Measurements from ENCODE around the gene HSH2D.

HSH2D gene

DNA sequence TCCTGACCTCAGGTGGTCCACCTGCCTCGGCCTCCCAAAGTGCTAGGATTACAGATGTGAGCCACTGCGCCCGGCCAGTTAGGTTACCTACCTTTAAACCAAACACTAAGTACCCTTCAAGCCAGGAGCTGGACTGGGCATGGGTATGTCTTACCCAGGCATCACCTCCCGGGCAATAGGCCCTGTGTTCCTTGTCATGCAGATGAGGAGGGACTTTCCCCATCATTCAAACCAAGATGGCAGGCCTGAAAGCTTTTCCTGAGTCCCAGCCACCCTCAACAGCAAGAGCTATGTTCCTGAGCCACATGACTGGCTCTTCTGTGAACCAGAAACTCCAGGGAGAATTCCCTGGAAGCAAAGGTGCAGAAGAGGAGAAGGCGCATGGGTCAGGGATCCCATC lies 22.3 kb upstream of the HSH2D start:
- DNase-seq = no peak

DNA sequence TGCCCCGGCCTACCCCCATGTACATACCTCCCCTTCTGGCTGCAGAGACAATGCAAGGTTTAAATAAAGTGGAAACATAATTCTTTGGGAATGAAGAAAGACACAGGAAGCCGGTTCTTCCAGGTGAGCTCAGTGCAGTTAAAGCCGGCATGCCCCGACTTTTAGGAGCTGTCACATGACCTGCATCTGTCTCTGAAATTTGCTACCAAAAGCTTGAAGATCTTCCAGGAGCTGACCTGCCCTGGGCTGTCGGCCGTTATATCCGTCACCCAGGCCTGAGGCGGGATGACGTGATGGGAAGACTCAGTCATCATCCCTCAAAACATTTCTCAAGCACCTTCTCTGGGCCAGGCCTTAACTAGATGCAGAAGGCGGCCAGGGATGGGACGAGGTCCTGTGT lies 21.5 kb upstream of the HSH2D start:
- no peak for DNase-seq

DNA sequence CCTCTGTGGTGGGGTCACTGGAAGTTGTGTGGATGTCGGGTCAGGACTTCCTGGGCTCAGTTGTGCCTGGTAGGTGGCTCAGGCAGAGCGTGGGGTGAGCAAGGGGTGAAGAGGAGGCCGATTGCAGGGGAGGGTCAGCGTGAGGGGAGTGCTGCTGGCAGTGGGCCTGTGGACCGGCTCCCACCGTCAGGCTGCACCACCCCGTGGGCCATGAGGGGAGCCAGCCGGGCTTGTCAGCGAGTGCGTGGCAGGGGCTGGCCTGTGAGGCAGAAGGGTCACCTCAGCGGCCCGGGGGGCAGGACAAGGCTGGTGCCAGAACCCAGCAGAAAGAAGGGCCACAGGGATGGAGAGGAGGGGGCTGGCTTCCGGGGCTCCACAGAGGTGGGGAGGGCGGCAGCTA lies 18.5 kb upstream of the HSH2D start:
- no peak for DNase-seq

DNA sequence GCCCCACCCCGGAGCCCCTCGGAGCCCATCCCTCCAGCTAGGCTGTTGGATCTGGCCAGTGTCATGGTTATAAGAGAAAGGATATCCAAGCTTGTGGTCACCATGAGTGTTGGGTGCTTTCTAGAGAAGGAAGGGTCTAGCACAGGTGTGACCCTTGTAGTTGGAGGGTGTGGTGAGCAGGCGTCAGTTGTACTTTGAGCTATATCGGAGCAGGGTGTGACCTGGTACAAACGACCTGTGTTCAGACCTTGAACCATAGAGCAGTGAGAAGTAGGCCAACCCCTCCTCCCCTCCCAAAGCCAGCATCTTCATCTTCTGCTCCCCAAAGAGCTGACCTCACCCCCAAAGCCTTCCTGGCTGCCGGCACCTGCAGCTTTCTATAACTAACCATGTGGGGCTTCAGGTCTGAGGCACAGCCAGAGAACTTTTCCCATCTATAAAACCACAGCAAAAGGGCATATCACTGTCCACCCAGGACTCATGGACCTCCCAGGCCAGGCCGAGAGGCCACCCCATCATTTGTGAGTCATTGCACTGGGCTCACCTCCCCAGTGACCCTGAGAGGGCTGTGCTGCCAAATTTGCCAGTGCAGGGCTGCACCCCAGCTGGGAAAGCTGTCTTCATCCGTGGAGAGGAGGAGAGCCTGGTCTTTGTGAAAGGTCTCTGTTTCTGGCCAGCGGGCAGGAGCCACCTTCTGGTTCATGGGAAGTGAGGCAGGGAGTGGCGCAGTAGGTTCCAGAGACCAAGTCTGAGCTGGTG lies 17.6 kb upstream of the HSH2D start:
- DNase-seq = no peak

DNA sequence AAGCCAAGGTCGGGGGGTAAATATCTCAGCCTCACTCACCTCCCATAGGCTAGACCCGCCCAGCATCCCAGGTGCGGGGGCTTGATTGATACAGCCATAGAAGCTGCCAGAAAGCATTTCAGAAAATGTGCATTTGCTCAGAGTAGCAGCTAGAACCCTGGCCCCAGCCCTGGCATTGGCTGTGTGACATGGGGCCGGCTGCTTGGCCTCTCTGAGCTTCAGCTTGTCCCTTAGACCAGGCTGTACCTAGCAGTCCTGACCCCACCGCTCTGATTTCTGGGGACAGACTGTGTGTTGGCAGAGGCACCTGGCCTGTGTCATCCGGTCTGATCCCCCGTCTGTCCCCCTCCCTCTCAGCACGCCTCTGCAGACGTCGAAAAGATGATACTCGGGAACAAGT lies 16.4 kb upstream of the HSH2D start:
- DNase-seq = no peak

DNA sequence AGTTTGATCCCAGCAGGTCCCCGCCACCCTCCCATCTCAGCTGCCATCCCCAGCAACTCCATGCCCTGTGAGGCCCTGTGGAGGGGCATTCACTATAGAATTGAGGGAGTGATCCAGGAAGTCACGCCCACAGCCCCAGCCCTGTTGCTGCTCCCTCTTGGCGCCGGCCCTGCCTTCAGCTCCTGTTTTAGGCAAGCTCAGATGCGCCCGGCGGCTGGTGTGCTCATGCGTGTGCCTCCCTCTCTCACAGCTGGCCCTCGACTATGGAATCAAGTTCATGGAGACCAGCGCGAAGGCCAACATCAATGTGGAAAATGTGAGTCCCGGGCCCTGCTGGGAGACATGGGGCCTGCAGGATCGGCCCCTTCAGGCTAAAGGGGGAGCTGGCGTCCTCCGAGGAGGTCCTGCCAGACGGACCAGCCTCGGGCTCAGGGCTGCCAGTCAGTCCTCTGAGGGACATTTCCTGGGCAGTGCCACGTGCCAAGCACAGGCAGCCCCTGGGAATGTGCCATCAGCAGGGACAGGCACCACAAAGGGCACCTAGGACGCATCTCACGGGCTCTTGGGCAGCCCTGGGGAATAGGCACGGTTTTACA lies 15.6 kb upstream of the HSH2D start:
- no peak for DNase-seq

DNA sequence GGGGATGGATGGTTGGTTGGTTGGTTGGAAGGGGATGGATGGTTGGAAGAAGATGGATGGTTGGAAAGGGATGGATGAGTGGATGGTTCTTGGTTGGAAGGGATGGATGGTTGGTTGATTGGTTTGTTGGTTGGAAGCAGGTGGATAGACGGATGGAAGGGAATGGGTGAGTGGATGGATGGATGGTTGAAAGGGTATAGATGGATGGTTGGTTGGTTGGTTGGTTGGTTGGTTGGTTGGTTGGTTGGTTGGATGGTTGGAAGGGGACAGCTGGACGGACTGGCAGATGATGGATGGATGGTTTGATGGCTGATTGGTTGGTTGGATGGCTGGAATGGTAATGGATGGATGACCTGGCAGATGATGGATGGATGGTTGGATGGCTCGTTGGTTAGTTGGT lies 11.8 kb upstream of the HSH2D start:
- no peak for DNase-seq

DNA sequence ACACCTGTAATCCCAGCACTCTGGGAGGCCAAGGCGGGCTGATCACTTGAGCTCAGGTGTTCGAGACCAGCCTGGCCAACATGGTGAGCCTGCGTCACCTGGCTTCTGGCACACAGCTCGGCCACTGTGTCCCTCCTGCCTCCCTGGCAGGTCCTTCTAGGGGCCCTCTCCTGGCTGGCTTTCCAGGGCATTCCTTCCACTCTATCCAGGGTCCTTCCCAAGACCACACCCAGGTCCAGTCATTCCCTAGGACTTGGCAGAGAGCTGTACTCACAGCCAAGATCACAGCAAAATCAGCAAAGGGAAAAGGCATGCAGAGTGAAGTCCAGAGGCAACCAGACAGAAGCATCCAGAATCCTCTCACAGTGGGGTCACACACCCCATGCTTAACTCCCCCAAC lies 9.7 kb upstream of the HSH2D start:
- DNase-seq = no peak

DNA sequence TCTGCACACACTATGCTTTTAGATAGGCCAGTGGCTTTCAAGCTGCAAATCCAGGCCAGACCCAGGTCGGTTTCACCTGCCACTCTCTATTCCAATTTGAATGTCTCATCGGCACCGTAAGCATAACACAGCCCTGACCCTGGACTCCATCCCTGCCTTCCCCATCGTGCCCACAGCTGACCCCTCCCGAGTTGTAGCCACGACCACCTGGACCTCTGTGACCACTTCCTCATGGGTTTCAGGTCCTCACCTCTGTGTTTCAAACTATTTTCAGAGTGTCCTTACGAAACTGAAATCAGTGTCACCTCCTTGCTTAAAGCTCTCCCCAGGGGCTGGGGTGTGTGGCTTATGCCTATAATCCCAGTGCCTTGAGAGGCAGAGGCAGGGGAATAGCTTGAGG lies 9.0 kb upstream of the HSH2D start:
- no peak for DNase-seq

DNA sequence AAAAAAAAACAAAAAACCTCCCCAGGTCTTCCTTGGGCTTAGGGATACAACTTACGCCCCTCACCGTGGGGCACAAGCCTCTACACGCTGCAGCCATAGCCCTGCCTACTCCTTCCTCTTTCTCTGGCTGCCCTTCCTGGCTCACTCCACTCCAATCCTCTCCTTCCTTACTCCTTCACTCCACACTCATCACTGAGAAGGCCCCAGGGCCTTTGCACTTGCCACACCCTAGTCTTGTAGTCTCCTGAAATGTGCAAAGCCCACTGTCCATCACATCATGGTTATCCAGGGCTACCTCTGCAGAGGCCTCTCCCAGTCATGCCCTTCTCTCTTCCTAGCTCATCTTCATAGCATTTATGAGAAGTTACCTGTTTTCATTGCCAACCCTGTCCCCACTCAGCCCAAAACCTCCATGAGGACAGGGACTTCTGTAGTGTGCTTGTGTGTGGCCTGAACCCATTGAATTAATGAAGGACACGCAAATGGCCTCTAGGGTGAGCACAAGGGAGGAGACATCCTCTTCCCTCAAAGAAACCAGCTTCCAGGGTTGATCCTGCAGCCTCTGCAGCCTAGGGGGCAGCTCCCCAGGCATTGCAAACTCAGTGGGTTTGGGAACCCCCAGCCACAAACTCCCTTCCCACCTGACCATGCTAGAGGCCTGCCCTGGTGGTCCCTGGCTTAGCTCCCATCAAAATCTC lies 7.9 kb upstream of the HSH2D start:
- DNase-seq = no peak

DNA sequence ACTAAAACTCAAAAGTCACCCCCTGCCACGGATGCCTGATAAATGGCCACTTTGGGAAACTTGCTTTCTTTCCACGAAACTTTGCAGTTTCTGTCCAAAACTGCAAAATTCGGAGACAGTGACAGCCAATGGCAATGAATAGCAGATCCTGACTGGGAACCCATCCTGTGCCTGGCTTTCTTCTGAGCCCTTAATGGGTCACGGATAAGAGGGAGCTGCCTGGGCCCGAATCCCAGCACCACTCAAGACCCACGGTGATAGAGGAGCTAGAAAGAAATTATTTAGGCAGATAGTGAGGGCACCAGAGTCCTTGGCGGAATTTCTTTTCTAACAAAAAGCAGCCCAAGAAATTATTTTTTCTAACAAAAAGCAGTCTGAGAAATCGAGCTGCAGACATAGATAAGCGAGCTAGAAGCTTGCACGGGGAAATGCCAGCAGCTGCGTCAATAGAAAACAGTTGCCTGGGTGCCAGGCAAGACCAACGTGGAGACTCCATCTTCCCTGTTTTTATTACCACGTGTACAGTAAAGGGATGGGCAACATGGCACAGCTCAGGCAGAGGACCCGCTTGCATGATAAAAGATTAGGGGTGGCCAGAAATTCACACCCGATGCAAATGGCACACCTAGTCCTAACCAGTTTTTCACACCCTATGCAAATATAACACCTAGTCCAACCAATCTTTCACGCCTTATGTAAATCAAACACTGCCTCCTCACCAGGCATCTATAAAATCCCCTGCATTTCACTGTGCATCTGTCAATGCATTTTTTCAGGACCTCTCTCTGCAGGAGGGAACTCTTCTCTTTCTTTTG lies 7.1 kb upstream of the HSH2D start:
- no peak for DNase-seq

DNA sequence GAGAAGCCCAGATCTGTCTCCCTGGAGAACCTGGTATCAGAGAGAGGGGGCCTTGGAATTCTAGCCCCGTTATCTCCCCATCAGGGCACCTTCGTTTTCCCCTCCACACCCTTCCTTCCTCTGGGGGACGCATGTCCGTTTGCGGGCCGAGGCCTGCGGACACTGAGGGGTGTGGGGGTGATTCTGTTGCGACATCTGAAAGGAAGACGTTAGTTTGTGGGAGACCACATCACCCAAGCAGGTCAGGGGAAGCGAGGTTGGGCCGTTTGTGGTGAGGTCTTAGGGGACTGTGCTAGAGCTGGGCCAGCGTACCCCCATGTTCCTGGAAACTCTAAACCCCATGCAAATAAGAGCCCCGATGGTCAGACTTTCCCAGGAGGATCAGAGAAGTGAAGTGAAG lies 3.7 kb upstream of the HSH2D start:
- DNase-seq = no peak

DNA sequence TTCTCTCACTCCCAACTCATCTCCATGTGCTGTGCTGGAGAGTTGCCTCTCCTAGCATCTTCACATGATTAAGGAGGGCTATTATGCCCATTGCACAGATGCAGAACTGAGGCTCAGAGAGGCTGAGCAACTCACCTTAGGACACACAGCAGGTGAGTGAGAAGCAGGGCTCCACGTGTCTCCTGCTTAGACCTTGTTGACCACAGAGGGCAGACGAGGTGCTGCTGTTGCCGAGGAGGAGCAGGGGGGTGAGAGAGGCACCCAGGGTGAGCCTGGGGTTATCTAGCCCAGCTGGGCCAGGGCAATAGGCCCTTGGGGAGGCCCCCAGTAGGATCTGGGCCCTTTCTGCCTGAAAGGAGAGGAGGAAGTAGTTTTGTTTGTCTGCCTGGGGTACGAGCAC lies 2.4 kb upstream of the HSH2D start:
- no peak for DNase-seq

DNA sequence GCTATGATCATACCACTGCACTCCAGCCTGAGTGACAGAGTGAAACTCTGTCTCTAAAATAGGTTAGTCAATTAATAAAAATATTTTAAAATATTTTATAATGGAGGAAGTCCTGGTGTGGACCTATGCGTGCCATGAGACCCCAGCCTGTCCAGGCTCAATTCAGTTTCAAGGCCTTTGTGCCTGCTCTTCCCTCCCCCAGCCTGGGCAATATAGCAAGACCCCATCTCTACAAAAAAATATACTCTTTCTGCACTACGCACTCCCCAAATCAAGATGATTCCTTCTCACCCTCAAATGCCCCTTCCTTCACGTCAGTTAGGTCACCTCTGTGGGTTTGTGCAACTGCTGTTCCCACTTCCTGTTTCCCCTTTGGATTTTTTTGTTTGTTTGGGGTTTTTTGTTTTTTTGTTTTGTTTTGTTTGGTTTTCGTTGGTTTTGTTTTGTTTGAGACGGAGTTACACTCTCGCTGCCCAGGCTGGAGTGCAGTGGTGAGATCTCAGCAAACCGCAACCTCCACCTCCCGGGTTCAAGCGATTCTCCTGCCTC lies 1.4 kb upstream of the HSH2D start:
- no peak for DNase-seq

DNA sequence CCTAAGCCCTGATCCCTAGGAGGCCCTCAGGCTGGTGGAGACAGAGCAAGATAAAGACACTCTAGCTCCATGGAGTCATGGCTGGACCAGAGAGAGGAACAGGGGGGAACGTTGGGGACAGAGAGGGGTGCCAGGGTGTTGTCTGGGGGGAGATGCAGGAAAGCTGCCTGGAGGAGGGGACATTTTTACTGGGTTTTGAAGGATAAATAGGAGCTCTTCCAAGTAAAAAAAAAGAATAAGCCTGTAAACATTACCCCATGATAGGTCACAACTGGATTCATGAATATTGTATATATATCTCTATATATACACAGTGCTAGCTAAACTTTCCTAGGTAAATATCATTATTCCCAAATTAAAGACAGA lies 714 bp downstream of the HSH2D start:
- no peak for DNase-seq

DNA sequence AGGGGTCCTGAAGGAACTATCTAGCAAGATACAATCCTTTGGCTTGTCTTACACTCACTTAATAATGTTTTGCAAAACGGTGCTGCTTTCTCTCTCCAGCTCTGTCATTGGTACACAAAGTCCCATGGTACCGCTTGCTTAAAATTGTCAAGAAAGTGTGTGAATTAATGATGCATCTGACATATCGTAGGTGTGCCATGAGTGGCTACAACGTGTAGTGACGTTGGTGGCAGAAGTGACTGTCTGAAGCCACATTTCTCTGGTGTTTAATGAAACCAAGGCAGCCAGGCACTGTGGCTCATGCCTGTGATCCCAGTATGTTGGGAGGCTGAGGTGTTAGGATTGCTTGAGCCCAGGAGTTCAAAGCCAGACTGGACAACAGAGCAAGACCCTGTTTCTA lies 2.6 kb downstream of the HSH2D start:
- DNase-seq = no peak

DNA sequence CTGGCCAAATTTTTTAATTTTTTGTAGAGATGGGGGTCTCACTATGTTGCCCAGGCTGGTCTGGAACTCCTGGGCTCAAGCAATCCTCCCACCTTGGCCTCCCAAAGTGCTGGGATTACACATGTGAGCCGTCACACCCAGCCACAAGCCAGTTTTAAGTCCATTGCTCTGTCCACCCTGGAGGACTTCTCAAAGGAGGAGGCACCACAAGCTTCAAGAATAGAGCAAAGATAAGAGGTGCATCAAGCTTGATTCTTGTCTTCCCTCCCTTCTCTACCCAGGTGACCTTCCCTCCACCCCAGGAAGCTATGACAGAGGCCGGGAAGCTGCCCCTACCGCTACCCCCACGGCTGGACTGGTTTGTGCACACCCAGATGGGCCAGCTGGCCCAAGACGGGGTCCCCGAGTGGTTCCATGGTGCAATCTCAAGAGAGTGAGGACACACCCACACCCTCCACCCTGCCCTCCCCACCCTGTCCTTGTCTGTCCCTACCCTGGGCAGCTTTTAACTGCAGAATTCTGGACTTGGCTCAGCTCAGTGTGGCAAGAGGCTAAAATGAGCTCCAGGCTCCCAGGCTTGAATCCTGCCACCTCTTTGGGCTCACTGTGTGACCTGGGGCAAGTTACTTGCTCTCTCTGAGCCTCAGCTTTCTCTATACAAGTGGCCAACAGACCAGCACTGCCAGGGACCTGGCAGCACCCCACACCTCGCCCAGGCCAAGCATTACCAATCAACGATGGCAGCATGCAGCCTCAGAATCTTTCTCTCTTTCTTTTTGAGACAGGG lies 5.2 kb downstream of the HSH2D start:
- no peak for DNase-seq

DNA sequence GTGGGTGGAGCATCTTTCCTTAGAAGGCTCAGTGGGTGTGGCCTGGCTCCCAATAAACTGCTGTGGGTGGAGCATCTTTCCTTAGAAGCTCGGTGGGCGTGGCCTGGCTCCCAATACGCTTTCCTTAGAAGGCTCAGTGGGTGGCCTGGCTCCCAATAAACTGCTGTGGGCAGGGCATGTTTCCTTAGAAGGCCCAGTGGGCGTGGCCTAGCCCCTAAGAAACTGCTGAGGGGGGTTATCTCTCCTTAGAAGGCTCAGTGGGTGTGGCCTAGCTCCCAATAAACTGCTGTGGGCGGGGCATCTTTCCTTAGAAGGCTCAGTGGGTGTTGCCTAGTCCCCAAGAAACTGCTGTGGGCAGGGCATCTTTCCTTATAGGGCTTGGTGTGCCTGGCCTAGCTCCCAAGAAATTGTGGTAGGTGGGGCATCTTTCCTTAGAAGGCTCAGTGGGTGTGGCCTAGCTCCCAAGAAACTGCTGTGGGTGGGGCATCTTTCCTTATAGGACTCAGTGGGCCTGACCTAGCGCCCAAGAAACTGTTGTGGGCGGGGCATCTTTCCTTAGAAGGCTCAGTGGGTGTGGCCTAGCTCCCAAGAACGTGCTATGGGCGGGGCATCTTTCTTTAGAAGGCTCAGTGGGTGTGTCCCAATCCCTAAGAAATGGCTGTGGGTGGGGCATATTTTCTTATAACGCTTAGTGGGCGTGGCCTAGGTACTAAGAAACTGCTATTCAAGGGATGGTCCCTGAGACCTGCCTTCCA lies 10.3 kb downstream of the HSH2D start:
- DNase-seq = no peak

DNA sequence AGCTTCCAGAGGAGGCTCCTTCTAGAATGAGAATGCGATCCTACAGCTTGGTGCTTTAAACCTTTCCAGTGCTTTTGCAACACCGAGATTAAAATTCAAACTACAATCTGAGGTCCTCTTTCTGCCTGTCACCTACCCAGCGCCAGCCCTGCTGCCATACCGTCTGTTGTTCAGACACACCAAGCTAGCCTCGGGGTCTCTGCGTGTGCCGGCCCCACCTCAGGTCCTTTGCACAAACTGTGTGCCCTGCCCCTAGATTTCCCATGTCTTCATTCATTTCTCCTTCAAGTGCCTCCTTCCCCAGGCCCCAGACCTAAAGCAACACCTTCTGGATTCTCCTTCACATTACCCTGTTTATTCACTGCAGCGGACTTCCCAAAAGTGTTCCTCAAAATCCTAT lies 11.1 kb downstream of the HSH2D start:
- no peak for DNase-seq

DNA sequence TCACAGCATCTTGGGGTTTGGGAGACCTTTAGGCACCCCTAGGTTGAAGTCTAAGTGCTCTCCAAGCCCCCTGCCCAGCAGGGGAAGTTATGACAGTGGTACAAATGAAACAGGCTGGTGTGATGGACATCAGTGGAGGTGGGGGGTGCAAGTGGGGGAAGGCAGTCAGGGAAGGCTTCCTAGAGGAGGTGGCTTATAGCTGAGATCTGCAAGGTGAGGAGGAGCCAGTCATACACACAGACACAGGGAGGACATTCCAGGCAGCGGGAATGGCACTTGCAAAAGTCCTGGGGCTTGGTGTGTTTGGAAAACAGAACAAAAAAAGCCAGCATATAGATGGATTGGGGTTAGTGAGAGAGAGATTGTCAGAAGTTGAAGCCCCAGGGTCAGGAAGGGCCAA lies 11.6 kb downstream of the HSH2D start:
- no peak for DNase-seq

DNA sequence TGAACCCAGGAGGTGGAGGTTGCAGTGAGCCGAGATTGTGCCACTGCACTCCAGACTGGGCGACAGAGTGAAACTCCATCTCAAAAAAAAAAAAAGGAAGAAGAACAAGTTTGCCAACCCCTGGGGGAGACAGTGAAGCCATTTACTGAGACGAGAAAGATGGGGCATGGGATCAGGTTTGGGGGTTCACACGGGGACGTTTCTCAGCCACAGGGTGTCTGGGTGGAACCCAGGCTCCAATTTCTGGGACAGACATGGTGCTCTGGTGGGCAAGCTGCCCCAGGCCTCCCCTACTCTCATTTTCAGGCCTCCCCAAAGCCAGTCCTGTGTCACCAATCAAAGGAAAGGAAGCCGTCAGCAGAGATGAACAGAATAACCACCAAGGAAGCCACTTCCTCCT lies 13.4 kb downstream of the HSH2D start:
- DNase-seq = no peak

DNA sequence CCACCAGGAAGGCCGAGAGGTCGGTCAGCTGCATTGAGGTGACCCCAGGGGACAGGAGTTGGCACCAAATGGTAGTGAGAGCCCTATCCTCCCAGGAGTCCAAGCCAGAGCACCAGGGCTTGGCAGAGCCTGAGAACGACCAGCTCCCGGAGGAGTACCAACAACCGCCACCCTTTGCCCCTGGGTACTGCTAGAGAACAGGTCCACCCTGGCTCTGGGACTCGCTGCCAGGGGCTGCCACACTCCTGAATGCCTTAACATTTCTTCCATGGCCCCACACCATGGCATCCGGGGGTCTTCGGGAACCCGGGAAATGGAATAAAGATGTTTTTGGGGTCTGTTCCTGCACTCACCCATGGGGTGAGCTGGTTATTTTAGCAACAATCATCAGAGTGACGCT lies 14.1 kb downstream of the HSH2D start:
- DNase-seq = no peak

Data from right hindlimb (tissue), 1 donor.